WERI-Rb-1 (cell line): ENCODE data around the gene WNT16.

Source experiments
- DNase-seq: peaks from one replicate; pipeline ENCODE4 v3.0.0-alpha.2; 2020
- H3K27ac ChIP-seq: fragments of 250-450 bp; sonication (Bioruptor Pico); 2 replicates; pipeline ENCODE4 v1.5.1; 2020; ENCODE audit warnings: mild to moderate bottlenecking, moderate library complexity
- H3K27me3 ChIP-seq: fragments of 250-450 bp; sonication (Bioruptor Pico); 2 replicates; pipeline ENCODE4 v1.5.1; 2021; ENCODE audit warnings: mild to moderate bottlenecking, low read depth, moderate library complexity; ENCODE audit not compliant: insufficient read depth, severe bottlenecking
- H3K36me3 ChIP-seq: fragments of 250-450 bp; sonication (Bioruptor Pico); 2 replicates; pipeline ENCODE4 v1.5.1; 2020; ENCODE audit warnings: mild to moderate bottlenecking, moderate library complexity
- H3K4me3 ChIP-seq: 2 replicates; pipeline ENCODE4 v1.5.1; 2011; ENCODE audit warnings: low read depth, mild to moderate bottlenecking, control low read depth, low read length
- H3K9me3 ChIP-seq: fragments of 250-450 bp; sonication (Bioruptor Pico); 2 replicates; pipeline ENCODE4 v1.5.1; 2021; ENCODE audit warnings: mild to moderate bottlenecking, moderate library complexity; ENCODE audit not compliant: severe bottlenecking
- CTCF ChIP-seq: IDR thresholded peaks from 2 replicates; pipeline ENCODE4 v1.5.1; 2011; ENCODE audit warnings: low read depth, mild to moderate bottlenecking, control low read depth, inconsistent platforms, low read length

The WNT16 gene

GRCh38 chr7:121297843-121298242 lies 31.0 kb upstream of the WNT16 start:
- Histone ChIP-seq H3K9me3 (no peaks in the 10 kb centered on the region), H3K4me3 (no peak overlapping the region), H3K36me3 (no peaks in the 10 kb centered on the region), H3K27me3 (no peaks in the 10 kb centered on the region), H3K27ac (no peak overlapping the region)
- no peak for DNase-seq
- no peak for TF ChIP-seq CTCF

GRCh38 chr7:121298831-121299239 lies 30.0 kb upstream of the WNT16 start:
- H3K4me3 ChIP-seq: no peak overlapping the region
- no peak for TF ChIP-seq CTCF
- no peaks in the 10 kb centered on the region for H3K27me3 ChIP-seq
- H3K36me3 ChIP-seq: no peaks in the 10 kb centered on the region
- H3K9me3 ChIP-seq: no peaks in the 10 kb centered on the region
- H3K27ac ChIP-seq: no peak overlapping the region
- DNase-seq: no peak

GRCh38 chr7:121300685-121301420 lies 27.9 kb upstream of the WNT16 start:
- Histone ChIP-seq H3K4me3 (no peak overlapping the region), H3K9me3 (no peaks in the 10 kb centered on the region), H3K27me3 (no peaks in the 10 kb centered on the region), H3K36me3 (no peaks in the 10 kb centered on the region), H3K27ac (no peak overlapping the region)
- no peak for TF ChIP-seq CTCF
- no peak for DNase-seq

GRCh38 chr7:121301446-121302213 lies 27.2 kb upstream of the WNT16 start:
- H3K36me3 ChIP-seq: no peaks in the 10 kb centered on the region
- no peak overlapping the region for H3K27ac ChIP-seq
- H3K9me3 ChIP-seq: no peaks in the 10 kb centered on the region
- TF ChIP-seq CTCF: no peak
- no peak for DNase-seq
- H3K4me3 ChIP-seq: no peak overlapping the region
- no peaks in the 10 kb centered on the region for H3K27me3 ChIP-seq

- H3K36me3 ChIP-seq: no peaks in the 10 kb centered on the region
- H3K27me3 ChIP-seq: no peaks in the 10 kb centered on the region
- DNase-seq: no peak
- no peak overlapping the region for H3K4me3 ChIP-seq
- no peaks in the 10 kb centered on the region for H3K9me3 ChIP-seq
- no peak overlapping the region for H3K27ac ChIP-seq
- no peak for TF ChIP-seq CTCF
These were observed 26.5 kb upstream of the WNT16 start for GRCh38 chr7:121302214-121302745.
